Gastroesophageal sphincter (tissue), 3 donors: ENCODE results near the gene CRIP3.

Experiments used
- CTCF ChIP-seq, 4 experiments: fragments of 200-600 bp in 2 of 4; fragments of 450-650 bp in 2 of 4; sonication (generic) in 1 of 4; IDR thresholded peaks; one replicate each; pipeline ENCODE4 v1.5.1; 2017 to 2019; ENCODE audit warnings: antibody characterized with exemption in 4 of 4, mild to moderate bottlenecking in 2 of 4, moderate library complexity in 2 of 4
- EP300 ChIP-seq: sonication (generic); formaldehyde crosslinking; IDR thresholded peaks from one replicate; pipeline ENCODE4 v1.6.1; 2017; ENCODE audit warnings: antibody characterized with exemption, mild to moderate bottlenecking
- POLR2A ChIP-seq, 2 donors: fragments of 450-650 bp; IDR thresholded peaks; one replicate each; pipeline ENCODE4 v1.6.1; 2017; ENCODE audit warnings: antibody characterized with exemption in 2 of 2, mild to moderate bottlenecking in 2 of 2, moderate library complexity in 1 of 2
- POLR2AphosphoS5 ChIP-seq: sonication (generic); formaldehyde crosslinking; IDR thresholded peaks from one replicate; pipeline ENCODE4 v1.6.1; 2017; ENCODE audit warnings: antibody characterized with exemption

- TF ChIP-seq CTCF (IDR thresholded peaks at IDR 0.05), result no peak
- no peak for TF ChIP-seq POLR2AphosphoS5
- TF ChIP-seq POLR2A (IDR thresholded peaks at IDR 0.05), result no peak
- no peak for TF ChIP-seq EP300
Observed at GRCh38 chr6:43325876-43326275, 17.2 kb upstream of the CRIP3 start.
